ENCODE results near the gene SMIM44.

Gene SMIM44

GRCh38 chr19:3433313-3433712, 49.9 kb downstream of the SMIM44 start:
- no peak for DNase-seq
